OCI-LY3 (cell line): Measurements from ENCODE around the gene MOB3B.

ENCODE experiments used
- CTCF ChIP-seq: fragments of 200-600, 300-600 bp; sonication (generic); IDR thresholded peaks from 2 replicates; pipeline ENCODE4 v1.5.1; 2014; ENCODE audit warnings: antibody characterized with exemption, low read length, low read depth
- EZH2phosphoT487 ChIP-seq: fragments of 200-600 bp; shearing (Covaris generic); IDR thresholded peaks from 2 replicates; pipeline ENCODE4 v1.6.1; 2018; ENCODE audit warnings: antibody characterized with exemption, mixed run types, low read depth

GRCh38 chr9:27471789-27472188 is 57.8 kb downstream of the MOB3B start:
- TF ChIP-seq CTCF (no peak), EZH2phosphoT487 (no peak)
